ENCODE data around the gene CPM. TPM values are rescaled to one million over a fixed set of nuclear protein-coding genes. Genes with fewer than 3 reads are reported as not detected.

CPM gene
- total RNA-seq, 1 experiment from 2014 or later = 4.2 TPM

DNA sequence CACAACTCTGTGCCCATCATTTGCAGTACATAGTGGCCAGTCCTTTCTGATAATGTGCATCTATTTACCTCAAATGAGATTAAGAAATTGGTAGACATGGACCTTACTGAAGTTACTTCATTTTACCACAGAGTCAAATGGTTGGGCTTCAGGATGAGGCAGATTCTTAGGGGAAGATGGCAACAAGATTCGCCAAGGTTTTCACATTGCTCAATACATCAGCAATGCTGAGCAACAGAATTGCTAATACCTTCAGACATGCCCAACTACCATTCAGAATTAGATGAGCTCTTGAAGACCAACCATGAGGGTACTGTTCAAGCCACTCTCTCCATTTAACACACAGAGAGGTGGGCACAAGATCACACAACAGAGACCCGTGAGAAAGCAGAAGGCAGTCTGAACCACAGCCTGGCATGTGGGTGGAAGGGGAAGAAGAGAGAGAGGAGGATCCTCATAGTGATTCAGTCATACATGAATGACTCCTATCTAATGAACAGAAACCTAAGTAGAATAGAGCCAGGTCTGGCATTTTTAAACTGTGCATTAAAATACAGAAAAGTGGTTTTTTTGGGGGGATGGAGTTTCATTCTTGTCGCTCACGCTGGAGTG lies 28.5 kb downstream of the CPM start:
- POLR2A ChIA-PET (ENCODE audit: unreplicated experiment) = no interaction called here

DNA sequence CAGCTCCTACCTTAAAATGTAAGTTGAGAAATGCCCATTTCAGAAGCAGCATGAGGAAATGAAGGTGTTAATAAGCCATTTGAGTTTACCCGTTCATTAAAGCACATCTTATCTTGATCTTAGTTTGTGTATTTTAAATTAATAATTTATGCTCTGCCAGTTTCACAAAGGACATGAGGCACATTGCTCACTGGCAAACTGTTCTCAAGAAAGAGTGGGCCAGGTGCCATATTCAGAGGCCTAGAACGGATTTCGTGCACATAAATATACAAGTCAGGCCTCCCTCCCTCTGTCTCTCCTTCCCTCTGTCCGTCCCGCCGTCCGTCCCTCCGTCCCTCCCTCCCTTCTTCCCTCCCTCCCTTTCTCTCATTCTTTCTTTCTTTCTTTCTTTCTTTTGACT lies 29.5 kb downstream of the CPM start:
- H3K4me3 ChIP-seq = no peak overlapping the region
- no peaks in the 10 kb centered on the region for H3K27me3 ChIP-seq (ENCODE audit: insufficient read depth, low read depth)
- DNase-seq = no peak
- no peaks in the 10 kb centered on the region for H3K9me3 ChIP-seq (ENCODE audit: insufficient read depth, low read depth)
- POLR2A ChIA-PET (ENCODE audit: unreplicated experiment) = no interaction called here
- no peak overlapping the region for H2AFZ ChIP-seq
- H3K4me1 ChIP-seq (replicated peaks; ENCODE audit: insufficient read depth) = no peaks in the 10 kb centered on the region
- H4K20me1 ChIP-seq (ENCODE audit: insufficient read depth) = no peaks in the 10 kb centered on the region
- no peaks in the 10 kb centered on the region for H3K36me3 ChIP-seq (ENCODE audit: low read depth)
- intact Hi-C loops (cut with micrococcal nuclease; ENCODE audit: unreplicated experiment) = no loop called here
- H3K27ac ChIP-seq = no peak overlapping the region
- TF ChIP-seq EZH2 (IDR thresholded peaks at IDR 0.05; ENCODE audit: low read depth) = no peak
- TF ChIP-seq, protein P1, sequence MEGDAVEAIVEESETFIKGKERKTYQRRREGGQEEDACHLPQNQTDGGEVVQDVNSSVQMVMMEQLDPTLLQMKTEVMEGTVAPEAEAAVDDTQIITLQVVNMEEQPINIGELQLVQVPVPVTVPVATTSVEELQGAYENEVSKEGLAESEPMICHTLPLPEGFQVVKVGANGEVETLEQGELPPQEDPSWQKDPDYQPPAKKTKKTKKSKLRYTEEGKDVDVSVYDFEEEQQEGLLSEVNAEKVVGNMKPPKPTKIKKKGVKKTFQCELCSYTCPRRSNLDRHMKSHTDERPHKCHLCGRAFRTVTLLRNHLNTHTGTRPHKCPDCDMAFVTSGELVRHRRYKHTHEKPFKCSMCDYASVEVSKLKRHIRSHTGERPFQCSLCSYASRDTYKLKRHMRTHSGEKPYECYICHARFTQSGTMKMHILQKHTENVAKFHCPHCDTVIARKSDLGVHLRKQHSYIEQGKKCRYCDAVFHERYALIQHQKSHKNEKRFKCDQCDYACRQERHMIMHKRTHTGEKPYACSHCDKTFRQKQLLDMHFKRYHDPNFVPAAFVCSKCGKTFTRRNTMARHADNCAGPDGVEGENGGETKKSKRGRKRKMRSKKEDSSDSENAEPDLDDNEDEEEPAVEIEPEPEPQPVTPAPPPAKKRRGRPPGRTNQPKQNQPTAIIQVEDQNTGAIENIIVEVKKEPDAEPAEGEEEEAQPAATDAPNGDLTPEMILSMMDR (conservative IDR thresholded peaks at IDR 0.05) = no peak
- CTCF ChIA-PET = no interaction called here
- no peaks in the 10 kb centered on the region for H3F3A ChIP-seq (ENCODE audit: insufficient read depth, low read depth)
- no peak overlapping the region for H3K4me2 ChIP-seq
- no TSS peak for BruUV-seq (replicated peaks)
- H3K79me2 ChIP-seq (ENCODE audit: low read depth) = no peaks in the 10 kb centered on the region
- no peaks in the 10 kb centered on the region; the same call in 1 of the 2 replicates for H3K9me2 ChIP-seq (ENCODE audit: insufficient read depth)

More for the DNA sequence above, 28.5 kb downstream of the CPM start:
- H3K4me3 ChIP-seq = no peak overlapping the region
- H3K9me3 ChIP-seq (ENCODE audit: insufficient read depth, low read depth) = no peaks in the 10 kb centered on the region
- CTCF ChIA-PET = no interaction called here
- H3K36me3 ChIP-seq (ENCODE audit: low read depth) = no peaks in the 10 kb centered on the region
- H3K4me2 ChIP-seq = no peak overlapping the region
- H2AFZ ChIP-seq = no peak overlapping the region
- H3K27ac ChIP-seq = no peak overlapping the region
- H4K20me1 ChIP-seq (ENCODE audit: insufficient read depth) = no peaks in the 10 kb centered on the region
- TF ChIP-seq, protein P1 (conservative IDR thresholded peaks at IDR 0.05) = no peak
- TF ChIP-seq EZH2 (IDR thresholded peaks at IDR 0.05; ENCODE audit: low read depth) = no peak
- no TSS peak for BruUV-seq (replicated peaks)
- intact Hi-C loops (cut with micrococcal nuclease; ENCODE audit: unreplicated experiment) = no loop called here
- no peaks in the 10 kb centered on the region; the same call in 1 of the 2 replicates for H3K9me2 ChIP-seq (ENCODE audit: insufficient read depth)
- no peaks in the 10 kb centered on the region for H3F3A ChIP-seq (ENCODE audit: insufficient read depth, low read depth)
- H3K27me3 ChIP-seq (ENCODE audit: insufficient read depth, low read depth) = no peaks in the 10 kb centered on the region
- no peaks in the 10 kb centered on the region for H3K4me1 ChIP-seq (replicated peaks; ENCODE audit: insufficient read depth)
- H3K79me2 ChIP-seq (ENCODE audit: low read depth) = no peaks in the 10 kb centered on the region
- DNase-seq = no peak

DNA sequence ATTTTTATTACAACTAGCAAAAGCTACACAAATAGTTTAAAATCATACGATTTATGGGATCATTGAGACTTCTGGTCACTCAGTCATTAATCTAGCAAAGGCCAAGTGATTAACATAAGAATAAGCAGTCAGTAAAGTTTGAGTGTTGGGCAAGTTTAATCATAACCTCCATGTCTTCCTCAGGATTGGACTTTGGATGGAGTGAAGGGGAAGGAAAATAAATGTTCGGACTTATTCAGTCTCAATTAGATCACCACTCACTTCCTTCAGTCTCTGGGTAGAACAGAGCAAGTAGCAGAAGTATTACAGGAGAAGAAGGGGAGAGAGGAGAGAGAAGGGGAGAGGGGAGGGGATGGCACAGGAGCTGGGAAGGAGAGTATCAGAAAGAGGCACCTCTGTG lies 31.4 kb downstream of the CPM start:
- Histone ChIP-seq H3K4me1 (replicated peaks; ENCODE audit: insufficient read depth) (no peaks in the 10 kb centered on the region), H3K79me2 (ENCODE audit: low read depth) (no peaks in the 10 kb centered on the region), H3F3A (ENCODE audit: insufficient read depth, low read depth) (no peaks in the 10 kb centered on the region), H3K36me3 (ENCODE audit: low read depth) (no peaks in the 10 kb centered on the region), H3K4me3 (no peak overlapping the region), H3K27me3 (ENCODE audit: insufficient read depth, low read depth) (no peaks in the 10 kb centered on the region), H3K4me2 (no peak overlapping the region), H4K20me1 (ENCODE audit: insufficient read depth) (no peaks in the 10 kb centered on the region), H3K9me3 (ENCODE audit: insufficient read depth, low read depth) (no peaks in the 10 kb centered on the region), H3K27ac (no peak overlapping the region), H3K9me2 (ENCODE audit: insufficient read depth) (no peaks in the 10 kb centered on the region; the same call in 1 of the 2 replicates), H2AFZ (no peak overlapping the region)
- ChIA-PET POLR2A (ENCODE audit: unreplicated experiment) (interaction anchor here (0.6 to 0.7 kb wide), 2 partner anchors 75 to 243 kb away, joined by 3 read pairs; no protein-coding TSS in a partner anchor), CTCF (no interaction called here)
- DNase-seq = no peak
- intact Hi-C loops (cut with micrococcal nuclease; ENCODE audit: unreplicated experiment) = no loop called here
- TF ChIP-seq EZH2 (IDR thresholded peaks at IDR 0.05; ENCODE audit: low read depth) = no peak
- TF ChIP-seq, protein P1 (conservative IDR thresholded peaks at IDR 0.05) = no peak
- BruUV-seq (replicated peaks) = no TSS peak
